HepG2 (cell line): ENCODE measurements around the gene GABBR2. TPM values are rescaled to one million over a fixed set of nuclear protein-coding genes. Genes with fewer than 3 reads are reported as not detected.

ENCODE experiments used
- ATAC-seq: fragments of 200-7000 bp; cut with Tn5 transposase; 3 replicates; pipeline ENCODE4 v1.9.1; 2020; ENCODE audit warnings: mild to moderate bottlenecking, moderate library complexity
- BruUV-seq: library from RNA; stranded (reverse); fragments of 400-500 nt; replicated peaks from 2 replicates; lab custom pipeline; 2021; lab: Mats Ljungman, UMichigan
- CTCF ChIA-PET: fragments of 300-600 bp; formaldehyde crosslinking; extraction: SDS; loops from one replicate; lab custom pipeline; 2021; ENCODE audit warnings: low total read pairs, inconsistent platforms, low intra/inter-chr PET ratio; lab: Yijun Ruan, JAX
- POLR2A ChIA-PET: fragments of 350-600 bp; sonication (Branson Sonifier 250); formaldehyde crosslinking; loops from one replicate; lab custom pipeline; 2020; ENCODE audit warnings: antibody characterized with exemption, inconsistent platforms; lab: Yijun Ruan, JAX
- DNase-seq: peaks from one replicate; pipeline ENCODE4 v3.0.0-alpha.2; 2015; ENCODE audit warnings: low spot score
- FAIRE-seq: peaks from 3 replicates; lab custom pipeline; 2011; peaks lifted over from hg19 to GRCh38; lab: Jason Lieb, UNC
- H2AFZ ChIP-seq: one replicate; pipeline ENCODE4 v1.6.1; 2011; ENCODE audit warnings: low read length, inconsistent platforms
- H3K27ac ChIP-seq: fragments of 300-600 bp; 3 replicates; pipeline ENCODE4 v1.8.0; 2011; ENCODE audit warnings: mixed run types, mild to moderate bottlenecking, mixed read lengths, low read length, inconsistent platforms; ENCODE audit not compliant: insufficient read depth; ENCODE audit errors: extremely low read length
- H3K27me3 ChIP-seq, 2 experiments: fragments of 200-600 bp in 1 of 2; 2 replicates in 1 of 2; 3 replicates in 1 of 2; pipeline versions ENCODE4 v1.6.0 to v1.8.0; 2011; ENCODE audit warnings: low read length in 2 of 2, mild to moderate bottlenecking in 2 of 2, moderate library complexity in 2 of 2, inconsistent platforms in 1 of 2; ENCODE audit not compliant: insufficient read depth in 2 of 2, control insufficient read depth in 1 of 2
- H3K36me3 ChIP-seq, 2 experiments: fragments of 200-600 bp in 1 of 2; replicated peaks in 1 of 2; 2 replicates in 1 of 2; 3 replicates in 1 of 2; pipeline versions ENCODE4 v1.5.1 to v1.8.0; 2011; ENCODE audit warnings: low read length in 2 of 2, inconsistent platforms in 1 of 2; ENCODE audit not compliant: insufficient read depth in 2 of 2, control insufficient read depth in 1 of 2
- H3K4me1 ChIP-seq: 2 replicates; pipeline ENCODE4 v1.5.1; 2012; ENCODE audit warnings: low read length, inconsistent platforms; ENCODE audit not compliant: insufficient read depth
- H3K4me2 ChIP-seq: 2 replicates; pipeline ENCODE4 v1.6.0; 2011; ENCODE audit warnings: low read depth, low read length, inconsistent platforms
- H3K4me3 ChIP-seq, 3 experiments: fragments of 200-600 bp in 1 of 3; sonication (generic), shearing (Covaris generic) in 1 of 3; replicated peaks in 1 of 3; 2 replicates each; pipeline ENCODE4 v1.5.1; 2011 to 2016; ENCODE audit warnings: low read length in 3 of 3, inconsistent platforms in 2 of 3, low read depth in 2 of 3, mild to moderate bottlenecking in 2 of 3, control low read depth in 1 of 3, mixed read lengths in 1 of 3; ENCODE audit not compliant: insufficient read depth in 1 of 3
- H3K79me2 ChIP-seq: one replicate; pipeline ENCODE4 v1.6.1; 2011; ENCODE audit warnings: low read length, inconsistent platforms; ENCODE audit not compliant: insufficient read depth
- H3K9ac ChIP-seq: 2 replicates; pipeline ENCODE4 v1.6.0; 2011; ENCODE audit warnings: mild to moderate bottlenecking, low read depth, low read length, inconsistent platforms; ENCODE audit not compliant: insufficient read depth
- H3K9me3 ChIP-seq: 2 replicates; pipeline ENCODE4 v1.5.1; 2012; ENCODE audit warnings: mild to moderate bottlenecking, low read length
- H4K20me1 ChIP-seq: 2 replicates; pipeline ENCODE4 v1.6.0; 2011; ENCODE audit warnings: inconsistent platforms, mild to moderate bottlenecking, low read length, moderate library complexity; ENCODE audit not compliant: insufficient read depth
- FOXK2 ChIP-seq: fragments of 450-650 bp; IDR thresholded peaks from 2 replicates; pipeline ENCODE4 v1.6.1; 2016
- MZF1 ChIP-seq: sonication (generic); formaldehyde crosslinking; IDR thresholded peaks from 2 replicates; pipeline ENCODE4 v1.8.1; 2023; ENCODE audit warnings: mild to moderate bottlenecking, missing genetic modification reagents, borderline replicate concordance
- NFATC3 ChIP-seq: sonication (generic); formaldehyde crosslinking; IDR thresholded peaks from 2 replicates; pipeline ENCODE4 v1.5.1; 2020; ENCODE audit warnings: mild to moderate bottlenecking, missing genetic modification reagents
- RBM39 ChIP-seq: fragments of 200-400 bp; formaldehyde crosslinking; IDR thresholded peaks from one replicate; pipeline ENCODE4 v1.6.1; 2018; ENCODE audit warnings: antibody characterized with exemption, mild to moderate bottlenecking, low read depth, low read length; ENCODE audit not compliant: poor library complexity, severe bottlenecking
- SETDB1 ChIP-seq: sonication (generic); formaldehyde crosslinking; IDR thresholded peaks from 2 replicates; pipeline ENCODE4 v1.5.1; 2020; ENCODE audit warnings: missing genetic modification reagents, mild to moderate bottlenecking, borderline replicate concordance
- ZNF230 ChIP-seq: sonication (generic); formaldehyde crosslinking; IDR thresholded peaks from 2 replicates; pipeline ENCODE4 v1.4.0; 2020; ENCODE audit warnings: mild to moderate bottlenecking, missing genetic modification reagents
- WGBS: methylation state at CpG from one replicate; pipeline ENCODE4 v1.1.6; 2017; ENCODE audit warnings: low lambda C conversion rate; 5-methylcytosine and 5-hydroxymethylcytosine counted together
- in situ Hi-C: cut with HindIII; loops from 2 replicates; pipeline ENCODE4 v1.10.0; 2017; ENCODE audit warnings: low pct_unique_long_range_greater_than_20kb; ENCODE audit not compliant: extremely low pct_ligation_motif_present
- intact Hi-C: fragments of 100-400 bp; cut with micrococcal nuclease; formaldehyde crosslinking; loops from one replicate; pipeline ENCODE4 v1.10.0; 2022; ENCODE audit not compliant: unreplicated experiment
- polyA plus RNA-seq, 8 experiments: library from polyadenylated mRNA; depleted of rRNA in 3 of 8; stranded (reverse) in 7 of 8; unstranded in 1 of 8; fragments of >200 nt; fragmentation: Illumina TruSeq in 4 of 8; extraction: Trizol in 4 of 8; gene quantifications; 2 replicates each; pipeline versions ENCODE4 v1.2.1 to v1.2.3, GENCODE V29; 2011 to 2016; ENCODE audit warnings: low read depth in 4 of 8, missing spikeins in 1 of 8, mixed read lengths in 1 of 8; ENCODE audit not compliant: insufficient read depth in 1 of 8
- total RNA-seq, 5 experiments: library from RNA; depleted of rRNA; stranded (reverse); fragments of >200 nt; fragmentation: Illumina TruSeq; extraction: Trizol; gene quantifications; 2 replicates each; pipeline ENCODE4 v1.2.3, GENCODE V29; 2016; ENCODE audit warnings: low read depth in 1 of 5
- TF ChIP-seq, protein P1 (sequence below): sonication (generic); formaldehyde crosslinking; IDR thresholded peaks from 2 replicates; pipeline ENCODE4 v1.8.1; 2023; ENCODE audit warnings: mild to moderate bottlenecking, missing genetic modification reagents

The GABBR2 gene
- total and polyA plus RNA-seq, 2 of the 13 experiments (the other 11 are each of a cell fraction or from before 2014, with no cell fraction given): 0.02 TPM; not detected in 1

- Histone ChIP-seq H4K20me1 (no peaks in the 10 kb centered on the region), H3K9me3 (no peaks in the 10 kb centered on the region), H3K27me3 (peaks cover 0 to 7% of the 10 kb centered on the region in 2 experiments; a peak in 1 of 5 replicates), H3K9ac (no peak overlapping the region), H3K4me1 (no peaks in the 10 kb centered on the region), H2AFZ (no peak overlapping the region), H3K36me3 (no peaks in the 10 kb centered on the region), H3K79me2 (no peaks in the 10 kb centered on the region), H3K27ac (no peak overlapping the region), H3K4me3 (no peak overlapping the region), H3K4me2 (no peak overlapping the region)
- CTCF ChIA-PET: no interaction called here
- WGBS: 34% methylated on average over 4 of the region's 4 CpGs
- in situ Hi-C loops: no loop called here
- intact Hi-C loops: no loop called here
- ATAC-seq (no peak), DNase-seq (no peak), FAIRE-seq (no peak)
- POLR2A ChIA-PET: no interaction called here
- TF ChIP-seq NFATC3 (CRISPR knock-in tag) (no peak), MZF1 (no peak)
- BruUV-seq: no TSS peak
Measured at GRCh38 chr9:98545021-98545420, 163.7 kb downstream of the GABBR2 start.

DNA sequence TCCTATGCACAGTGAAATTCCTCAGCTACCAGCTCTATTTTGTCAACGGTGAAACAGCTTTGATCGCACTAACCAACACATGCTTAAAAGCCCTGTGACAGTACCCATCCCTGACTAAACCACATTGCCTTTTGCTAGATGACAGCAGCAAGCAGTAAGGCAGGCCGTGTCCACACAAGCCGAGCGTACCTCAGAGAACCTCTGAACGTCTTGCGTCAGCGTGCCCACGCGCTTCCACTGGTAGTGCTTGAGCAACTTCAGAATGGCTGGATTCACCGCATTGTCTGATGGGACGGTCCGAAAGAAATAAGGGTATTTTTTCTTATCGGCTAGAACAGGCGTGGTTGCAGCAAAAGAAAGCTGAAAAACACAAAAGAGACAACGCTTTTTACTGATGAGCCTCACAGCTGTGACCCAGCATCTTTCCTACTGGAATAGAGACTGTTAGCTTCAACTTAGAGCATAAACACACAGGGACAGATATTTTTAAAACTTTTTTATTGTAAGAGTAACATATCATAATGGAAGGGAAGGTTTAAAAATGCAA, 167.0 kb downstream of the GABBR2 start:
- CTCF ChIA-PET: no interaction called here
- Histone ChIP-seq H3K79me2 (no peaks in the 10 kb centered on the region), H3K36me3 (no peaks in the 10 kb centered on the region), H3K9ac (no peak overlapping the region), H2AFZ (no peak overlapping the region), H4K20me1 (0 out of 2 replicates have a peak, but pooled peaks cover 2% of the 10 kb centered on the region), H3K9me3 (no peaks in the 10 kb centered on the region), H3K4me2 (no peak overlapping the region), H3K27me3 (no peaks in the 10 kb centered on the region), H3K4me1 (no peaks in the 10 kb centered on the region), H3K27ac (no peak overlapping the region), H3K4me3 (no peak overlapping the region)
- POLR2A ChIA-PET: no interaction called here
- FAIRE-seq: no peak
- 65% methylated on average over 15 of the region's 16 CpGs for WGBS
- DNase-seq: no peak
- intact Hi-C loops: no loop called here
- in situ Hi-C loops: no loop called here
- TF ChIP-seq SETDB1 (CRISPR knock-in tag): no peak
- TF ChIP-seq FOXK2: no peak
- TF ChIP-seq RBM39: no peak
- no peak for TF ChIP-seq ZNF230 (CRISPR knock-in tag)
- TF ChIP-seq, protein P1, sequence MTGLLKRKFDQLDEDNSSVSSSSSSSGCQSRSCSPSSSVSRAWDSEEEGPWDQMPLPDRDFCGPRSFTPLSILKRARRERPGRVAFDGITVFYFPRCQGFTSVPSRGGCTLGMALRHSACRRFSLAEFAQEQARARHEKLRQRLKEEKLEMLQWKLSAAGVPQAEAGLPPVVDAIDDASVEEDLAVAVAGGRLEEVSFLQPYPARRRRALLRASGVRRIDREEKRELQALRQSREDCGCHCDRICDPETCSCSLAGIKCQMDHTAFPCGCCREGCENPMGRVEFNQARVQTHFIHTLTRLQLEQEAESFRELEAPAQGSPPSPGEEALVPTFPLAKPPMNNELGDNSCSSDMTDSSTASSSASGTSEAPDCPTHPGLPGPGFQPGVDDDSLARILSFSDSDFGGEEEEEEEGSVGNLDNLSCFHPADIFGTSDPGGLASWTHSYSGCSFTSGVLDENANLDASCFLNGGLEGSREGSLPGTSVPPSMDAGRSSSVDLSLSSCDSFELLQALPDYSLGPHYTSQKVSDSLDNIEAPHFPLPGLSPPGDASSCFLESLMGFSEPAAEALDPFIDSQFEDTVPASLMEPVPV: no peak
- no peak for ATAC-seq
- BruUV-seq: no TSS peak
